Psoas muscle (tissue), 8 donors: ENCODE data around the gene ABHD12. TPM values are rescaled to one million over a fixed set of nuclear protein-coding genes. Genes with fewer than 3 reads are reported as not detected.

ENCODE experiments used
- ATAC-seq, 4 donors: fragments of 200-7000 bp; cut with Tn5 transposase; one replicate each; pipeline ENCODE4 v1.9.1; 2020; ENCODE audit warnings: moderate library complexity in 3 of 4, mild to moderate bottlenecking in 2 of 4
- DNase-seq, 2 donors: peaks; one replicate each; pipeline ENCODE4 v3.0.0-alpha.2; 2020
- H3K27ac ChIP-seq: fragments of 200-600 bp; one replicate; pipeline ENCODE4 v1.8.0; 2022
- H3K27me3 ChIP-seq, 3 donors: fragments of 200-600 bp in 1 of 3; one replicate each; pipeline versions ENCODE4 v1.6.1 to v1.8.0; 2013 to 2022; ENCODE audit warnings: low read length in 2 of 3, mild to moderate bottlenecking in 2 of 3, moderate library complexity in 1 of 3; ENCODE audit not compliant: insufficient read depth in 3 of 3
- H3K36me3 ChIP-seq, 2 donors: fragments of 200-600 bp in 1 of 2; one replicate each; pipeline versions ENCODE4 v1.6.1 to v1.8.0; 2013 to 2022; ENCODE audit warnings: low read depth in 1 of 2, mild to moderate bottlenecking in 1 of 2, moderate library complexity in 1 of 2; ENCODE audit not compliant: insufficient read depth in 1 of 2
- H3K4me1 ChIP-seq: fragments of 200-600 bp; one replicate; pipeline ENCODE4 v1.8.0; 2022
- H3K4me3 ChIP-seq: fragments of 200-600 bp; one replicate; pipeline ENCODE4 v1.8.0; 2022; ENCODE audit warnings: mild to moderate bottlenecking
- H3K9me3 ChIP-seq: fragments of 200-600 bp; one replicate; pipeline ENCODE4 v1.8.0; 2022
- CTCF ChIP-seq: fragments of 200-600 bp; IDR thresholded peaks from one replicate; pipeline ENCODE4 v1.8.0; 2022; ENCODE audit warnings: antibody characterized with exemption
- WGBS, 3 donors: extraction: QIAGEN DNeasy Blood & Tissue Kit; methylation state at CpG; one replicate each; pipeline versions ENCODE4 v1.1.6 to v1.1.7; 2013; 5-methylcytosine and 5-hydroxymethylcytosine counted together
- intact Hi-C, 2 donors: fragments of 100-400 bp; cut with DNase I; formaldehyde crosslinking; loops; one replicate each; pipeline versions ENCODE4 v1.11.0 to v1.14.2; 2022
- polyA plus RNA-seq, 3 donors: library from polyadenylated mRNA; stranded (reverse); fragments of 200-250 nt; gene quantifications; one replicate each; pipeline ENCODE4 v1.2.3, GENCODE V29; 2013
- total RNA-seq, 4 donors: library from RNA; stranded (reverse); fragmentation: NEBNext Ultra II Directional in 2 of 4; extraction: Animal tissue kit (Norgen Biotek cat#: 25700) in 2 of 4; gene quantifications; one replicate each; pipeline versions ENCODE4 v1.2.1 to v1.2.4, GENCODE V29; 2021 to 2023
- donor health status: healthy with polysubstance abuse.
- donor health status: DM: no; HTN: no; CAD: no; lungs with moderate emphysema.
- donor health status: Bipolar disorder and iron deficiency.
- donor health status: healthy.
- donor health status: DM: yes; HTN: yes; CAD: no.
- donor health status: DM: no; HTN: no; CAD: no.
- donor health status: DM: no; HTN: no; CAD: no.
- donor health status: DM: yes; HTN: yes; CAD: no.

ABHD12 gene
- total and polyA plus RNA-seq, 7 donors: 7.9 to 15.5 (median 9.6) TPM

- peak in 1 of 2 donors; percentile 41 for DNase-seq
- Histone ChIP-seq H3K36me3 (peaks cover 0 to 23% of the 10 kb centered on the region in 2 donors), H3K4me1 (no peaks in the 10 kb centered on the region), H3K4me3 (no peak overlapping the region), H3K27ac (no peak overlapping the region), H3K27me3 (no peaks in the 10 kb centered on the region), H3K9me3 (no peaks in the 10 kb centered on the region)
- TF ChIP-seq CTCF: no peak
- WGBS, 3 donors: 92 to 98% (median 93%) methylated on average over 6 of the region's 6 CpGs
- intact Hi-C loops: no loop called here
- ATAC-seq: no peak
Observed at GRCh38 chr20:25302596-25302995, 88.0 kb downstream of the ABHD12 start.

GRCh38 chr20:25301357-25301920, 89.2 kb downstream of the ABHD12 start:
- H3K9me3 ChIP-seq: no peaks in the 10 kb centered on the region
- ATAC-seq: no peak
- no peak overlapping the region for H3K27ac ChIP-seq
- peaks cover 5% of the 10 kb centered on the region for H3K4me1 ChIP-seq
- peaks cover 0 to 23% of the 10 kb centered on the region in 2 donors for H3K36me3 ChIP-seq
- no peak for DNase-seq
- TF ChIP-seq CTCF: no peak
- H3K4me3 ChIP-seq: no peak overlapping the region
- WGBS, 3 donors: 90 to 93% (median 91%) methylated on average over 9 of the region's 9 CpGs
- intact Hi-C loops: no loop called here
- no peaks in the 10 kb centered on the region for H3K27me3 ChIP-seq

- intact Hi-C loops: no loop called here
- WGBS, 3 donors: 77 to 82% (median 80%) methylated on average over 13 of the region's 13 CpGs
- TF ChIP-seq CTCF: no peak
- Histone ChIP-seq H3K27me3 (no peaks in the 10 kb centered on the region), H3K36me3 (peaks cover 0 to 18% of the 10 kb centered on the region in 2 donors), H3K27ac (no peak overlapping the region), H3K4me3 (no peak overlapping the region), H3K9me3 (no peaks in the 10 kb centered on the region), H3K4me1 (peaks cover 11% of the 10 kb centered on the region)
- ATAC-seq: no peak
- no peak for DNase-seq
Observed at GRCh38 chr20:25300496-25301170, 90.0 kb downstream of the ABHD12 start.

GRCh38 chr20:25299806-25300205, 90.8 kb downstream of the ABHD12 start:
- H3K4me1 ChIP-seq: peaks cover 19% of the 10 kb centered on the region
- TF ChIP-seq CTCF: no peak
- 87 to 89% (median 88%) methylated on average over 9 of the region's 9 CpGs for WGBS, 3 donors
- no peaks in the 10 kb centered on the region for H3K27me3 ChIP-seq
- no peaks in the 10 kb centered on the region for H3K9me3 ChIP-seq
- ATAC-seq (no peak), DNase-seq (no peak)
- intact Hi-C loops: no loop called here
- no peak overlapping the region for H3K4me3 ChIP-seq
- H3K36me3 ChIP-seq: peaks cover 0 to 16% of the 10 kb centered on the region in 2 donors
- H3K27ac ChIP-seq: no peak overlapping the region
